PFSK-1 (cell line): ENCODE results near the gene ELL.
A peak's percentile ranks its signal among the peaks of the same experiment; 100 is the strongest.

Experiments
- FOXP2 ChIP-seq: optimal IDR thresholded peaks from 2 replicates; pipeline ENCODE3; 2011; ENCODE audit warnings: borderline replicate concordance, control low read depth, inconsistent platforms; ENCODE audit not compliant: insufficient read depth; ENCODE audit errors: extremely low read length, extremely low read depth
- POLR2AphosphoS5 ChIP-seq: IDR thresholded peaks from 2 replicates; pipeline ENCODE4 v1.6.1; 2012; ENCODE audit warnings: low read depth, mild to moderate bottlenecking, control low read depth, low read length, moderate library complexity
- REST ChIP-seq, 2 experiments: IDR thresholded peaks; 2 replicates each; pipeline versions ENCODE4 v1.6.1 to v1.8.0; 2011 to 2012; ENCODE audit warnings: low read depth in 2 of 2, low read length in 2 of 2, control low read depth in 1 of 2, inconsistent platforms in 1 of 2, mild to moderate bottlenecking in 1 of 2, moderate library complexity in 1 of 2; ENCODE audit not compliant: insufficient read depth in 1 of 2
- SIN3A ChIP-seq: IDR thresholded peaks from 2 replicates; pipeline ENCODE4 v1.6.1; 2012; ENCODE audit warnings: mild to moderate bottlenecking, low read length, moderate library complexity, borderline replicate concordance; ENCODE audit not compliant: insufficient read depth
- TAF1 ChIP-seq: IDR thresholded peaks from 2 replicates; pipeline ENCODE4 v1.6.1; 2012; ENCODE audit warnings: low read length, control low read depth, borderline replicate concordance; ENCODE audit not compliant: insufficient read depth

The ELL gene

GRCh38 chr19:18481505-18482222 is 40.2 kb downstream of the ELL start:
- TF ChIP-seq TAF1 (no peak), FOXP2 (no peak), POLR2AphosphoS5 (no peak), SIN3A (no peak), REST (IDR thresholded peaks at IDR 0.05; ENCODE audit: insufficient read depth in 1 of 2, low read depth in 2 of 2, low read length in 2 of 2) (no peak)

- TF ChIP-seq REST (IDR thresholded peaks at IDR 0.05; ENCODE audit: insufficient read depth in 1 of 2, low read depth in 2 of 2, low read length in 2 of 2) (no peak), FOXP2 (no peak), SIN3A (no peak)
Observed at GRCh38 chr19:18480006-18480691, 41.7 kb downstream of the ELL start.

GRCh38 chr19:18478545-18479311 is 43.1 kb downstream of the ELL start:
- TF ChIP-seq POLR2AphosphoS5 (no peak), FOXP2 (peak; percentile 95)

GRCh38 chr19:18477974-18478373 is 43.9 kb downstream of the ELL start:
- no peak for TF ChIP-seq FOXP2
- TF ChIP-seq SIN3A: no peak
- TF ChIP-seq TAF1: no peak
- no peak for TF ChIP-seq POLR2AphosphoS5
- TF ChIP-seq REST (IDR thresholded peaks at IDR 0.05; ENCODE audit: insufficient read depth in 1 of 2, low read depth in 2 of 2, low read length in 2 of 2): no peak

GRCh38 chr19:18477042-18477779 is 44.7 kb downstream of the ELL start:
- TF ChIP-seq REST (IDR thresholded peaks at IDR 0.05; ENCODE audit: insufficient read depth in 1 of 2, low read depth in 2 of 2, low read length in 2 of 2) (no peak), SIN3A (no peak), FOXP2 (no peak), POLR2AphosphoS5 (no peak), TAF1 (no peak)
